Endometrial microvascular endothelial cells (primary cell): ENCODE data around the gene SHANK1. TPM values are rescaled to one million over a fixed set of nuclear protein-coding genes. Genes with fewer than 3 reads are reported as not detected.

Source experiments
- in situ Hi-C: cut with HindIII; loops from 2 replicates; pipeline ENCODE4 v1.10.0; 2017; ENCODE audit warnings: low sequenced_read_pairs, low pct_unique_long_range_greater_than_20kb; ENCODE audit errors: inconsistent ontology term
- total RNA-seq: library from RNA; depleted of rRNA; stranded (reverse); fragments of >200 nt; gene quantifications from one replicate; pipeline ENCODE4 v1.2.3, GENCODE V29; 2015; ENCODE audit errors: inconsistent ontology term

SHANK1 gene
- total RNA-seq, 1 donor from 2014 or later: 0.28 TPM

GRCh38 chr19:50736338-50736737, 16.7 kb upstream of the SHANK1 start:
- in situ Hi-C loops: no loop called here

- in situ Hi-C loops: no loop called here
Observed at GRCh38 chr19:50735869-50736268, 16.3 kb upstream of the SHANK1 start.

- in situ Hi-C loops: no loop called here
Observed at GRCh38 chr19:50729894-50730293, 10.3 kb upstream of the SHANK1 start.

GRCh38 chr19:50728084-50728737, 8.6 kb upstream of the SHANK1 start:
- in situ Hi-C loops: no loop called here

- in situ Hi-C loops: no loop called here
Observed at GRCh38 chr19:50725911-50726230, 6.3 kb upstream of the SHANK1 start.

- in situ Hi-C loops: no loop called here
Observed at GRCh38 chr19:50725218-50725910, 5.8 kb upstream of the SHANK1 start.

GRCh38 chr19:50724522-50725217, 5.1 kb upstream of the SHANK1 start:
- in situ Hi-C loops: no loop called here

- in situ Hi-C loops: no loop called here
Observed at GRCh38 chr19:50723735-50724521, 4.3 kb upstream of the SHANK1 start.

- in situ Hi-C loops: no loop called here
Observed at GRCh38 chr19:50723069-50723468, 3.5 kb upstream of the SHANK1 start, which contains the start of gene CLEC11A. Gene CLEC11A, plus strand, starts transcription at chr19:50723364. Its CDS starts 162 bp downstream, at chr19:50723526.

- in situ Hi-C loops: no loop called here
Observed at GRCh38 chr19:50722201-50723013, 2.8 kb upstream of the SHANK1 start.

GRCh38 chr19:50721441-50722137, 2.0 kb upstream of the SHANK1 start:
- in situ Hi-C loops: no loop called here

- in situ Hi-C loops: no loop called here
Observed at GRCh38 chr19:50720921-50721381, 1.3 kb upstream of the SHANK1 start.

GRCh38 chr19:50720181-50720920, 749 bp upstream of the SHANK1 start:
- in situ Hi-C loops: no loop called here

- in situ Hi-C loops: no loop called here
Observed at GRCh38 chr19:50719119-50719435, 525 bp downstream of the SHANK1 start.

GRCh38 chr19:50718255-50719118, 1.1 kb downstream of the SHANK1 start:
- in situ Hi-C loops: no loop called here

- in situ Hi-C loops: no loop called here
Observed at GRCh38 chr19:50717891-50718254, 1.7 kb downstream of the SHANK1 start.
